Measurements from ENCODE around the gene PRKAG2.

DNA sequence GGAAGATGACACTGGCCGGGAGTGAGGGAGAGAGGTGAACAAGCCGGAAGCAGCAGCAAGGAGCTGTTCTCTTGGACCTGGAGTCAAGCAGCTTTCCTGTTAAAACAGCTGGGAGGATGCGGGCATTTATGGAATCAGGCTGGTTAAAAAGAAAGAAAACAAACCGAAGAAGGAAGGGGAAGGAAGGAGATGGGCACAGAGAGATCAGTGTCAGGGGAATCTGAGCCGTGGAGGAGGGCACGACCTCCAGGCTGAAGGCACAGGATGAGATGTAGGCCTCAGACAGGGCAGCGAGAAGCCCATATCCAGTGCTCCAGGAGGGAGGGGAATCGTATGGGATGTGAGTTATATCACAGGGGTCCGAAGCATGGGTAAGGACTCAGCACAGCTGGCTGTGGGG, 251.3 kb downstream of the PRKAG2 start:
- no peak for TF ChIP-seq SP1 (IDR thresholded peaks at IDR 0.05)
- TF ChIP-seq CTCF (IDR thresholded peaks at IDR 0.05; ENCODE audit: low read depth, low read length, missing input control): no peak
- no peak for TF ChIP-seq FOXA1 (IDR thresholded peaks at IDR 0.05)
- TF ChIP-seq TAF1 (conservative IDR thresholded peaks at IDR 0.05): no peak
- TF ChIP-seq, protein P1, sequence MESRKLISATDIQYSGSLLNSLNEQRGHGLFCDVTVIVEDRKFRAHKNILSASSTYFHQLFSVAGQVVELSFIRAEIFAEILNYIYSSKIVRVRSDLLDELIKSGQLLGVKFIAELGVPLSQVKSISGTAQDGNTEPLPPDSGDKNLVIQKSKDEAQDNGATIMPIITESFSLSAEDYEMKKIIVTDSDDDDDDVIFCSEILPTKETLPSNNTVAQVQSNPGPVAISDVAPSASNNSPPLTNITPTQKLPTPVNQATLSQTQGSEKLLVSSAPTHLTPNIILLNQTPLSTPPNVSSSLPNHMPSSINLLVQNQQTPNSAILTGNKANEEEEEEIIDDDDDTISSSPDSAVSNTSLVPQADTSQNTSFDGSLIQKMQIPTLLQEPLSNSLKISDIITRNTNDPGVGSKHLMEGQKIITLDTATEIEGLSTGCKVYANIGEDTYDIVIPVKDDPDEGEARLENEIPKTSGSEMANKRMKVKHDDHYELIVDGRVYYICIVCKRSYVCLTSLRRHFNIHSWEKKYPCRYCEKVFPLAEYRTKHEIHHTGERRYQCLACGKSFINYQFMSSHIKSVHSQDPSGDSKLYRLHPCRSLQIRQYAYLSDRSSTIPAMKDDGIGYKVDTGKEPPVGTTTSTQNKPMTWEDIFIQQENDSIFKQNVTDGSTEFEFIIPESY (IDR thresholded peaks at IDR 0.05): no peak
- no peak for TF ChIP-seq YY1 (IDR thresholded peaks at IDR 0.05)
- no peak for TF ChIP-seq RAD21 (IDR thresholded peaks at IDR 0.05)
- no peak for TF ChIP-seq JUND (IDR thresholded peaks at IDR 0.05)
- TF ChIP-seq, protein P2, sequence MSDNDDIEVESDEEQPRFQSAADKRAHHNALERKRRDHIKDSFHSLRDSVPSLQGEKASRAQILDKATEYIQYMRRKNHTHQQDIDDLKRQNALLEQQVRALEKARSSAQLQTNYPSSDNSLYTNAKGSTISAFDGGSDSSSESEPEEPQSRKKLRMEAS (IDR thresholded peaks at IDR 0.05): no peak
- no peak for TF ChIP-seq EGR1 (IDR thresholded peaks at IDR 0.05; ENCODE audit: low read depth in 2 of 2)
- TF ChIP-seq REST (IDR thresholded peaks at IDR 0.05): no peak
- TF ChIP-seq GABPA (IDR thresholded peaks at IDR 0.05 in 1 of 2, conservative IDR thresholded peaks at IDR 0.05 in 1 of 2): no peak
